IPS-11a (cell line): ENCODE measurements around the gene HS3ST3B1.

ENCODE experiments used
- H3K4me3 ChIP-seq: one replicate; pipeline ENCODE4 v1.5.1; 2013; ENCODE audit warnings: low read depth, low read length, control low read depth

The HS3ST3B1 gene

DNA sequence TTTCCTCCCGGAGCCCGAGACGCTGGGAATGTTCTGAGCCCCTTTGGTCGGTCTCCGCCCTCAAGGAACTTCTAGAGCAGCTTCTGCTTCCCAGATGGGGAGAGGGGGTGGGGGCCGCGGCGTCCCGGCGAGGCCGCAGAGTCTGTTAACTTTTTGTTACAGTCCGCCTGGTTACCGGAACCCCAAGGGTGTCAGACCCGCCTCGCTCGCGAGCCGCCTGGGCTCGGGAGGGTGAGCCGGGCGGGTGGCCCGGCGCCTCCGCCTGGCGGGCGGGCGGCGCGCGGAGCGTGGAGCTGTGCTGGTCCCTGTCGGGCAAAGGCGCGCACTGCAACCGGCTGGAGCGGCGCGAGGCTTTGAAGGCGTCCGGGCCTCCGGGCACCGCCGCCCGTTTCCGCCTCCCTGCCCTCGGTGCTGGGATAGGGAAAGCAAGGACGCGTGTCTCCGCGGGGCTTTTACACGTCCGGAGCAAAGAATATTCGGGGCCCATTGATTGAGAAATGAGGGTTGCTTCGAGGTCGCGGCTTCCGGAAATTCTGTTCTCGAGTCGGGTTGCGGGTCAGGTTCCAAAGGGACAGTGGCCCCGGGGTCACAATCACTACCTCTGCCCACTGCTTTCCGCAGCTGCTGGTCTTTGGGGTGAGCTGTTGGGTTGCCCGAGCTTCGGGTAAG lies 1.7 kb downstream of the HS3ST3B1 start:
- peak overlapping the region; percentile 79 for H3K4me3 ChIP-seq

DNA sequence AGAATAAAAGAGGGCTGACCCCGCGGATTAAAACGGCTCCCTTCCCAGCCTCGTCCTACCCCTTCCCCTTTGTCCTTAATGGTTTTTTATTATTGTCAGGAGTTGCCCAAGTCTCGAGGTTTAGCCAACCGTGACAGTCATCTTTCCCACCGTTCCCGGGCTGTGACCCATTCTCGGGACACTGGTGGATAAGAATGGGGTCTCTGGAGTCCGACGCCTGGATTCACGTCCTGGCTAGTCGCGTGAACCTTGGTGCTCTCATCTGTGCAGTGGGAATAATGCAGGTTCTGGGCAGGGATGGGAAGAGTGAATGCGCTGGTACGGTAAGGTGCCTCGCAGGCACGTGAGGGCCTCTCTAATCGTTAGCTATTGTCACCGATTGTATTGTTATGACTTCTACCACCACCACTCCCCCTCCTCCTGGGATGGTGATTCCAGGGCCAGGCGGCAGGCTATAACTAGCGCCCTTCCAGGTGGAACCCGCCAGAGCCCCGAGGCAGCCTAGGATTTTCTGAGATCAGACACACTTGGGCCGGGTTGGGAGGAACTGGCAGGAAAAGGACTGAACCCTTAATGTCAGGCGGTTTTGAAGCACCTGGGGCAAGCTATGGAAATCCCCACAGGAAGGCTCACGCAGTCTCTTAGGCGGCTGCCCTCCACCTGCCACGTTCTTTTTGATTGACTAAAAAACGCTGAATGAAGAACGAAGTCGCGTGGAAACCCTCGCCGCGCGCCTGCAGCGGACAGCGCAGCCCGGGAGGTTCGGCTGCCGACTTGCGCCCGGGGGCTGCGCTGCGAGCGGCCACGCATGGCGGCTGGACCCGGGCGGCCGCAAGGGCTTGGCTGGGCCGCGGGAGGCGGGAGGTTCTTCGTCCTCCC lies 2.7 kb downstream of the HS3ST3B1 start:
- H3K4me3 ChIP-seq: peak overlapping the region; percentile 79

DNA sequence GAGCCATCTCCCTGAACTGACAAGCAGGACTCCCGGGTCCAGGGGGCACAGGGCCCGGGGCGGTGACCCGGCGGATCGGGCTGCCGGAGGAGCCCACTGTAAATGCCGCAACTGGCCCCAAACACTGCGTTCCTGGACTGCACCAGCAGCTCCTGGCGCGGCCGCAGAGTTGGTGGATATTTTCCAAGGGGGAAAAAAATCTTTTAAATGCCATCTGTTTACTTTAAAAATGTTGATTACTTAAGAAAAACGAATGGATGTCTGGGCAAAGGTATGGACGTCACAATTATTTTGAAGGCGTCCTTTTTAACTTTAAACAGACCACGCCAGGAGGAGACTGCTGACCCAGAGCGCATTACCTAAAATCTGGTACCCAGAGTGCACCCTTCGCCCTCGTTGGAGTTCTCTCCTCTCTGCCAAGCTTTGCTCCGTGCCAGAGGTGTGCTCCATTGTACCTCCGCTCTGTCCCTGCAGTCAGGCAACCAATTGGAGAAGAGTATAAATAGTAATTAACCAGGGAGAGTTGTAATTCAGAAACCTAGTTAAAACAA lies 3.4 kb downstream of the HS3ST3B1 start:
- H3K4me3 ChIP-seq: peak overlapping the region; percentile 79

DNA sequence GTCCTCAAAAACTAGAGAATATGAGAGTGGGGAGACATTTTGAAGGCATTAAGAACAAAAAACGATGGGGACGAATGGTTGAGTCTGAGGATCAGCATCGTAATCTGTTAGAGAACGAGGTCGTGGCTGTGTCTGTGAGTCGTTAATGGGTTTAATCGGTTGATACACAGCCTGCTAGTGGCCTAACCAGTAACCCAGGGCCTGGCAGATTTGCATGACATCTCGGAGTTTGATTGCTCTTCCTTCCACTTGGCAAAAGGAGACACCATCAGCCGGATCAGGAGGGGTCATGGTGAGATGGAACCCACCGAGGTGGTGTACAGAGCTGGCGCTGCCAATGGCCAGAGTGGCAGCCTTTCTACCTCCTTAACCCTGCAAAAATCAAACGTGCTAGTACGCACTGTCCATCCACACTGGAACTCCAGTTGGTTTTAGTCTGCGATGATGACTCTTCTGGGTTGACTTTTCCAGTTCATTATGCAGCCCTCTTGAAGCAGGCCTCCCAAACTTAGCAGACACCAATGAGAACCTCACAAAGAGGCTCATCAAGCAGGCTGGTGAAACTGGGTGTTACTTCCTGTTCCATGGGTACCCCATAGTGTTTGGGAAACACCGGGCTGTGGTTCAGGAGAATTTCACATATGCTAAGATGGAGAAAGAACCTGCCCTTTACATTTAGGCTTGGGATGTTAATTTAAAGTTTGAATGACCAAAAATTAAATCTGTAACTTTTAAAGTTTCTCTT lies 4.1 kb downstream of the HS3ST3B1 start:
- H3K4me3 ChIP-seq: no peak overlapping the region

DNA sequence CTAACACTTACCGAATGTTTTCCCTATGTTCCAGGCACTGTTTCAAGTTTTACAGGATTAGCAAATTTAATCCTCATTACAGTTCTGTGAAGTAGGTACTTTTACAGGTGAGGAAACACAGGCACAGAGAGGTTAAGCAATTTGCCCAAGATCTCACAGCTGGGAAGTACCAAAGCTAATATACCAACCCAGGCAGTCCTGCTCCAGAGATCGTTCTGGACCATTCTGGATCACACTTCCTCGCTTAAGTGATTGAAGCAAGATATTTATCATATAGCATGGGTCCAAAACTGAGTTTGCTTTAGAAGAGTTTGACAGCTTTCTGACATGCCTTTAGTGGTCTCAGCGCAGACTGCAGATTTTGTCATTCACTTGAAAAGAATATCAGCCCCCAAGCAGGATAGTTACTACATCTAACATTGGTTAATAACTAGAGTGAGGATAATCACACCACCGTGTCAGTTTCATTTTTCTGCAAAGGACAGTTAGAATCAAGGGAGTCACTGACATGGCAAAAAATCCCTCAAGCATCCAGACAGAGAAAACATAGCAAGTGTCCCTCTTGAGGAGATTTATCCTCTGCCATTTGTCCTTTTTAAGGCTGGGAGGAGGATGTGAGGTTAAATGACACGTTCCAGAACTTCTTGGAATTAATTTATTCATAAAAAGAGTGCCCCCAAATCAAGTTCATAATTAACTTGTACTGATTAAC lies 5.1 kb downstream of the HS3ST3B1 start:
- no peak overlapping the region for H3K4me3 ChIP-seq

DNA sequence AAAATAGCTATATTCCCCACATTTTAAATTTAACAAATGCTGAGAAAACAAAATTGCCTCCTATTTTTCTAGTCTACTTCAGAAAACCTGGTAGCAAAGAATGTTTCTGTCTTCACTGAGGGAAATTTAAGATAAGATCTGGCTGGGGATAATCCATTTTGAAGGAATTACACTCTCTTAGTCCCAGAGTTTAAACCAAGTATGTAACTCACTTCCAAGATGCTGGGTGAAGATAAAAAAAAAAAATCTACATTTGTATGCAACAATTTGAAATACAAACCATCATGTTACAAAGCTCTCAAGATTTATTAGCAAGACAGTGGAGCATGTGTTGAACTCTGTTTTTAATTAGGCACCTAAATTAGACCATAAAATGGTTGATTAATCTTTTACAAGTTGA lies 5.7 kb downstream of the HS3ST3B1 start:
- H3K4me3 ChIP-seq: no peak overlapping the region

DNA sequence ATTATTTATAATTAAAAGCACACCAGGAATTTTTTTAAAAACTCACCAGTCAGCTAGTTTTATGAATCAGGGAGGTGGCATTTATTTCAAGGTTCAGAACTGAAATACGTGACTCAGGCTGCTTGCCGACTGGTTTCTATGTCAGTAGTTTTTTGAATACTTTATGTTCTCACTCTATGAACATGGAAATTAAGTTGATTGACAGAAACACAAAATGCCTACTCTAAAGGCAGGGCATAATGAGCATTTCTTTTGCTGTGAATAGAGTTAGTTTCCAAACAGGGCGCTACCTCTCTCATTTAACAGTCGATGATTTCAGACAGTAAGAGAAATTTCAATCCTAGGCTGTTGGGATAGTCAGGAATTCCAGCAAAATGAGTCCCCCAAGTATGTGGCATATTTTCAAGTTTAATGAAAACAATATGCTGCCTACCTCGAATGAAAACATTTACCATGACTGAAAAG lies 6.7 kb downstream of the HS3ST3B1 start:
- H3K4me3 ChIP-seq: no peak overlapping the region

DNA sequence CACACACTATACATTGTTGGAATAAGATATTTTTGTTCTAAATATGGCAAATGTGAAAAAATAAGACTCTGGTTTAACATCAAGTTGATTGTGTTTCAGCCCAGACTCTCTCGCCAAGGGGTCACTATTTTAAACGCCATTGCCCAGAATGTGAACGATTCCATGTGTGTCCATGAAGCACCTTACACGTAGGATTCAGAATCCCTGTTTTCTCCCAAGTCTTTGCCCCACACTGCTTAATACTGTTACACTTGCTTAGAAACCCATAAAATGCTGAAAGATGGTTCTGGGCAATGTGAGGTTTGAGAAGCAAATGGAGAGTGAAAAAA lies 7.7 kb downstream of the HS3ST3B1 start:
- H3K4me3 ChIP-seq: peak overlapping the region; percentile 43

DNA sequence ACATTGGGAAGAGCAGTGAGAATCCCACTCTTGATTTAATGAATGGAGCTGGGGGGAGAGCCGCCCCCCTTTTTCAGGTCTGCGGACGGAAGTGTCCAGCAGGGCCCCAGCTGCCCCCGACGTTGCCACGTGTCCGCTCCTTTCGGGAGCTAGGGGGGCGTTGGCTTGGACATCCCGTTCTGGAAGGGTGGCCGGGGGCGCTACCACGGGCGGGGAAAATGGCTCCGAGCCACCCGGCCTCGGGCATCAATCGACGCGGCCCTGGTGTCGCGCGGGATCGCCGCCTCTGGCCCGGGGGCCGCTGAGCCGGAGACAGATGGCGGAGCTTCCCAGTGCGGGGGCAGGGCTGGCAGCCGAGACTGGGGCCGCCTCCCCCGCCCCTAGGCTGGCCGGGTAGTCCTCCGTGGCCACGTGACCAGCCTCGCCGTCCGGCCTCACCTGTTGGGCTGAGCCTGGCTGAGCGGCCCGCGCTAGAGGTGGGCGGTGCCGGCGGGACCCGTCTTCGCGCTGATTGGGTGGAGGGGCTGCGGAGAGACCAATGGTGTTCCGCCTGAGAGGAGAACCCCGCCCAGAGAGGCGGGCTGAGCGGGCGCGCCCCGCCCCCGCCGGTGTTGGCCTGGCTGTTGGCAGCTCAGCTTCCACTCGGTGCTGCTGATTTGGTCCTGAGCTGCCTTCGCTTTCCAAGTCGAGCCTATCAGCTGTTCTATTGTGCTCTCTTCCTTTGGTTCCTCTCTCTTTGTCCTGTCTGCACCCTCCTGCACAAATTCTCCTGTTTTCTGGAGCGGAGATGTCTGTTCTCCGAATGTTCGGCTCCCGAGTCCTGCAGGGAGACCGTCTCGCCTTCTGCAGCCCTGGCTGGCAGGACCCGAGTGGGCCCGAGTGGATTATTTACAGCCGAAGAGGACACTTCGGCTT lies 8.3 kb downstream of the HS3ST3B1 start:
- peak overlapping the region; percentile 49 for H3K4me3 ChIP-seq

DNA sequence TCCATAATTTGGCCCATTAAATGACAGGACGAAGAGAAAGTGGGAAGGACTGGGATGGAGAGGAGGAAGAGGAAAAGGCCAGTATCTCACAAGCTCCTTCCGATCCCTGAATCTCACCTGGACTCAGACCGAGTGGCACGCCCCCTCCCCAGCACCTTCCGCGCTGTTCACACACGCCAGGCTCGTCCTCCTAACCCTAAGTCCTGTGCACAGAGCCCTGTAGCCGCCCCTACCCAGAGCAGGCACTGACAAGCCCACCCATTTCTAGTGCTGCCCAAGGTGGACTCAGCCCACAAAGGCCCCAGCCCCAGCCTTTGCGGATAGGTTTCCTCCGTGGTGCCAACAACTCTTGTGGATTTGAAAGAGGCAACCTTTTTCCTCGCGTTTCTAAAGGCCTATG lies 9.2 kb downstream of the HS3ST3B1 start:
- H3K4me3 ChIP-seq: peak overlapping the region; percentile 49

DNA sequence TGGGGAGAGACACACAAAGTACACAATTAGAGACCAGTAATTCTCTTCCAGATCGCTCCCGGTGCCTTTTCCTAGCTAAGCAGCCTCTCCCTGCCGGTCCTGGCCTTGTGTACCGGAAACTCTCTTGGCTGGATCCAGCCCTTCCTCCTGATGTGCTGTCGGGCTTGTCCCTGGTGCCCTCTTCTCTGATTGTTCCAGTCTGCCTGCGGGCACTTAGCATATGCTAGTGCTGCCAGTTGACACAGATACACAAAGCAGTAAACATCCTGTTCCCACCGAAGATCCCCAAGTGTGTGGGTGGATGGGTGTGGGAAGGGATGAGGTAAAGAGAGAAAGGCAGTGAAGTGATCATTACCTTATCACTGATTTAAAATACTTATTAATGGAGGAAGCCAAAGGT lies 9.7 kb downstream of the HS3ST3B1 start:
- H3K4me3 ChIP-seq: no peak overlapping the region

DNA sequence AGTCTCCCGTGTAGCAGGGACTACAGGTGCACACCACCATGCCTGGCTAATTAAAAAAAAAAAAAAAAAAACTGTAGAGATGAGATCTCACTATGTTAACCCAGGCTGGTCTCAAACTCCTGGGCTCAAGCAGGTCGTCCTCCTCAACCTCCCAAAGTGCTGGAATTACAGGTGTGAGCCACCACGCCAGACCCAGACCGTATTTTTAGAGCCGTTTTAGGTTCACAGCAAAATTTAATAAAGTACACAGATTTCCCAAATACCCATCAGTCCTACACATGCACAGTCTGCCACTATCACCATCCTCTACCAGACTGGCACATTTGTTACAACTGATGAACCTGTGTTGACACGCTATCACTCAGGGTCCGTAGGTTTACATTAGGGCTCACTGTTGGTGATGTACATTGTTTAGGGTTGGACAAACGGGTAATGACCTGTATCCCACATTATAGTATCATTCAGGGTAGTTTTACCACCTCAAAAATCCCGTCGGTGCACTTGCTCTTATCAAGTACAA lies 10.4 kb downstream of the HS3ST3B1 start:
- no peak overlapping the region for H3K4me3 ChIP-seq

DNA sequence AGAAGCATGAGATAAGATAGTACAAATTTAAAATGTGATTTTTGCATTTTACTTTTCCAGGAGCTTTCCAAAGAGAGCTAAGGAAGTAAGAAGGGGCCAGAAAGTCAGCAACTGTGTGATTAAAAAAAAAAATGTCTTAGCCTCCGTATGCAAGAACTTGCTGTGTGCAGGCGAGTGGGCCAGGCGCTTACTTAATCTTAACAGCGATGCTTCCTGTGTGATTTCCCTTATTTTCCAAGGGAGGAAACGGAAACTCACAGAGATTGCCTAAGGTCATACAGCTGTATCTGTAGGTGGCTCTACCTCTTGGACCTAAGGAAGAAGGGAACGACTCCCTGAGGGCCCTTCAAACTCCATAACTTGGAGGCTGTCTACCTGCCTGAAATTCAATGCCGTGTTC lies 11.1 kb downstream of the HS3ST3B1 start:
- H3K4me3 ChIP-seq: no peak overlapping the region

DNA sequence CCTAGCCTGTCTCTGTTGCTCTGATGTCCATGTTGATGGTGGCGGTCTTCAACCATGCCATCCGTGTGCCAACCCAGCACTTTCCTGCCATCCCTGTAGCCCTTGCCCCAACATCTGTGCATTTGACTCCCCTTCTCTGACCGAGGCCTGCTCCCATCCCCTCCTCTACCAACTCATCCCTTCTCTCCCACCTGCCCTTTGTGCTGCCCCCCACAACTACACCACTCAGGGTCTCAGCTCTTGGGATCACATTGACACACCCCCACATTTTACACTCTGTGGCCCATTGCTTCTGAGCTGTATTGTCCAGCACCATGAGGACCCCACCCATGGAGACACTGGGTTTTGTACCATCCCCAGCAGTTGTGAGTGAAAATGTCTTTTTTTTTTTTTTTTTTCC lies 11.6 kb downstream of the HS3ST3B1 start:
- H3K4me3 ChIP-seq: no peak overlapping the region

DNA sequence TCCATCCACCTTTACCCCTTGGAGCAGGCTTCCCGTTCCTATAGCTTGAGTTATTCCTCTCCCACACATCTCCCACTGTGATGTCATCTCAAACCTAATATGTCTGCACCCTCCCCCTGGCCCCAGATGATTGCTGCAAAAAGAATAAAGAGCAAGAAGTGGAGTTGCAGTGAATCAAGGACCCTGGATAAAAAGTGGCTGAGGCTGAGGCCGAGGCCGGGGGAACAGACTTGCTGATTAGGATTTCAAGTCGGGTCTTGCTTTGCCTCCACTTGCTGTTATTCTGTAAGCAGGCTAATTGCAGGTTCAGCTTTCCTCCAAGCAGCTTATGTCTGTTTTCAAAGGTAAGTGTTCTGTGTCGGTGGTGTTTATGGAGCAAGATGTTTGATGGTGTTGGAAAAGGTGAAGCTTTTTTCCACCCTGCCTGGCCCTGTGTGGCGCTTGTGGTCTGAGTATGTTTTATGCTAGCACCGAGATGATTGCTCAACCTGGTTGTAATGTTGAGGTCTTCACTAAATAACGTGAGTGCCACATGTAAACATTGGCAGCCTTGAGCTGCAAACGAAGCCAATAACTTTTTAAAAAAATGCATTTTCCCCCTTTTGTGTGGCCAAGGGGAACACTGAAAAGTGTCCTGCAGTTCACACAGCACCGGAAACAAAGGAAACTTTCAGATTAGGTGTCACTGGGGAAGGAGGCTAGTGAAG lies 15.4 kb downstream of the HS3ST3B1 start:
- no peak overlapping the region for H3K4me3 ChIP-seq

DNA sequence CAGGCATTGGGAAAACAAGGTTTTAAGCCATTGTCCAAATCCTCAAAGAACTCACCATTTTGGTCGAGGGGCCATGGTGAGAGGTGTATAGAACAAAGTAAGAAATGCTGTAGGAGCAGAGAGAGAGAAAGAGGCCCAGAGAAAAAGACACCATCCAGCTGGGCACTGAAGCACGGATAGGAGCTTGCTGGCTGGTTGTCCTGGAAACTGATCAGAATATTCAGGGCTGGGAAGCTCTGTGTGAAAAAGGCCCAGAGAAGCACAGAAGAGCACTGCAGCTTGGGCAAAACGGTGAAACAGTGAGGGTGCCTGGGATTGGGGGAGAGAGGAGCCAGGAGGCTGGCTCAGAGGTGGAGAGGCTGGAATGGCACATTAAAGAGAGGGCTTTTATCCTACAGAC lies 16.5 kb downstream of the HS3ST3B1 start:
- H3K4me3 ChIP-seq: no peak overlapping the region

DNA sequence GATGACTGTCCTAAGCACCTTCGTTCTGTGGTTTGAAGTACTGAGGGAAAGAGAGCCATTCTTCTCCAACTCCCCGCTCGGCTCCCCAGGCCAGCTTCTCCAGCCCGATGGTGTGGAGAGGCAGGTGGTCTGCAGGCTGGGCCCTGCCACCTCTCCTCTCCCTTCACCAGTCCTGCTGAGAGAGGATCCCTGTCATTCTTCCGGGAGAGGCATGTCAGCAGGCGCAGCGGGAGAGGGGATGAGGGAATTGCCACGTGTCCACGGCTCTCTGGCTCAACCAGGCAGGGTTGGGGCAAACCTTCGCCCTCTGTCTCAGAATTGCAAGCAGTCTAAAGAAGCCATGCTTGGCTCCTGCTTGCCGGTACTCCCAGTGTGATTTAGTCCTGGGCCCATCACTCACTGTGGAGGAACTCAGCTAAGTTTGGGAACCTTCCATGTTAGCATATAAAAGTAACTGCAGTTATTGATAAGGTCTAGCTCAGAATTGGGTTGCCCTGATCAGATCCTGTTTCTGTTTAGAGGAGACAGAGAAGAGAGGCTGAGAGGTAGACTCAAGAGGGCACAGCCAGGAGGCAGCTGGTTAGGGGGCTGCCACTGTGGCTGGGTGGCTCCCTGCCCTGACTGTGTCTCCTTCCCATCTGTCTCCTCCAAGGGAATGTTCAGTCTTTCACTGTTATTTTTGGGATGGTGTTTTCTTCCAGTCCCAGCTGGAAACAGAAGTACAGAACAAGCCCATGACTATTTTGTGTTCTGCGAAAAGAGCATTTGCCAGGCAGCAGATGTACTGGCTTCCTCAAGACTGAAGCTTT lies 17.4 kb downstream of the HS3ST3B1 start:
- no peak overlapping the region for H3K4me3 ChIP-seq

DNA sequence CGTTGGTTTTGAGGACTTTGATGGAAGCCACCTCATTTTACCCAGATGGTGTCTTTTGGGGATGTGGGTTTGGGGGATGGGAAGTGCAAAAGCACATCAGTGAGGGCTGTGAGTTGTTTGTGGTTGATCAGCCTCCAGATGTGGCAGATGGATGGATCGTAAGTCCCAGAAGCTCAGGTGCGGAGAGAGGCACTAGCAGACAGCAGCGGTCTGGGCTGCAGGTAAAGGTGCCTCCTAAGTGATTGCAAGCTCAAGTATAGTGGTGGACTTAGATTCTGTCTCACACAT lies 18.0 kb downstream of the HS3ST3B1 start:
- no peak overlapping the region for H3K4me3 ChIP-seq
